Fibroblast of mammary gland (primary cell): ENCODE measurements around the gene ZNF423.

Source experiments
- DNase-seq: peaks from one replicate; pipeline ENCODE4 v3.0.0-alpha.2; 2010; ENCODE audit warnings: low read depth
- H3K4me3 ChIP-seq: 2 replicates; pipeline ENCODE4 v1.5.1; 2011; ENCODE audit warnings: low read depth, mild to moderate bottlenecking, low read length, moderate library complexity; ENCODE audit not compliant: control insufficient read depth
- TF ChIP-seq, protein P1 (sequence below): conservative IDR thresholded peaks from 2 replicates; pipeline ENCODE4 v1.5.1; 2011; ENCODE audit warnings: low read depth, low read length, inconsistent platforms; ENCODE audit not compliant: control insufficient read depth, insufficient read depth

ZNF423 gene

DNA sequence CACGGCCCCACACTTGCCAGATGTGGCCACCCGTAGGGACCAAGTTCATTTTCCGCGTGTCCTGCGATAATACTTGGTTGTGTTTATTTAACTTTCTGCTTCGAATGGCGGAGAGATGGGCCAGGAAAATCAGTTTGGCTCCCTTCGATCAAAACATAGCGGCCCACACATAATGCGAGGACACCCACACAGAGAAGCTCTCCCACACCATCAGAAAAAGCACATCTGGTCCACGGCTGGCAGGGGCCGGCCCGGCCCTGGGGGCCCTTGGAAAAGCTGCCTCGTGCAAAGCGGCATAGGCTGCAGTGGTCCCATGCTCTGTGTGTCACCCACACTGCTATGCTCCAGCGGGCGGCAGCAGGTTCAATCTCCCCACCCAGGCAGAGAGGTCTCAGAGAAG is 46.9 kb downstream of the ZNF423 start:
- DNase-seq: no peak
- no peak overlapping the region for H3K4me3 ChIP-seq
- TF ChIP-seq, protein P1, sequence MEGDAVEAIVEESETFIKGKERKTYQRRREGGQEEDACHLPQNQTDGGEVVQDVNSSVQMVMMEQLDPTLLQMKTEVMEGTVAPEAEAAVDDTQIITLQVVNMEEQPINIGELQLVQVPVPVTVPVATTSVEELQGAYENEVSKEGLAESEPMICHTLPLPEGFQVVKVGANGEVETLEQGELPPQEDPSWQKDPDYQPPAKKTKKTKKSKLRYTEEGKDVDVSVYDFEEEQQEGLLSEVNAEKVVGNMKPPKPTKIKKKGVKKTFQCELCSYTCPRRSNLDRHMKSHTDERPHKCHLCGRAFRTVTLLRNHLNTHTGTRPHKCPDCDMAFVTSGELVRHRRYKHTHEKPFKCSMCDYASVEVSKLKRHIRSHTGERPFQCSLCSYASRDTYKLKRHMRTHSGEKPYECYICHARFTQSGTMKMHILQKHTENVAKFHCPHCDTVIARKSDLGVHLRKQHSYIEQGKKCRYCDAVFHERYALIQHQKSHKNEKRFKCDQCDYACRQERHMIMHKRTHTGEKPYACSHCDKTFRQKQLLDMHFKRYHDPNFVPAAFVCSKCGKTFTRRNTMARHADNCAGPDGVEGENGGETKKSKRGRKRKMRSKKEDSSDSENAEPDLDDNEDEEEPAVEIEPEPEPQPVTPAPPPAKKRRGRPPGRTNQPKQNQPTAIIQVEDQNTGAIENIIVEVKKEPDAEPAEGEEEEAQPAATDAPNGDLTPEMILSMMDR: no peak

DNA sequence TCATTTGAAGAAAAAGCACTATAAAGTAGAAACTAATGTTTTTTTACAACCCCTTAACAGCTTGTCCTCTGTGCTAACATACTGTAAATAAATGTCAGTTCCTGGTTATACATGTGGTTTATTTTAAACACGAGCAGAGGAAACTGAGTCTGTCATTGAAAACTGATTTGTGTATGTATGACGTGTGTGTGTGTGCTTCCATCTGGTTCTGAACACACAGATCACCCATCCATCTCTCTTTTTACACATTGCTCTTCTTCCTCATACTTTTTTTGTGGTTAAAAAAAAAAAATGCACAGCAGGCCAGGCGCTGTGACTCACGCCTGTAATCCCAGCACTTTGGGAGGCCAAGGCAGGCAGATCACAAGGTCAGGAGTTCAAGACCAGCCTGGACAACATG is 49.5 kb downstream of the ZNF423 start:
- DNase-seq: peak; percentile 32
- TF ChIP-seq, protein P1: no peak
- no peak overlapping the region for H3K4me3 ChIP-seq

DNA sequence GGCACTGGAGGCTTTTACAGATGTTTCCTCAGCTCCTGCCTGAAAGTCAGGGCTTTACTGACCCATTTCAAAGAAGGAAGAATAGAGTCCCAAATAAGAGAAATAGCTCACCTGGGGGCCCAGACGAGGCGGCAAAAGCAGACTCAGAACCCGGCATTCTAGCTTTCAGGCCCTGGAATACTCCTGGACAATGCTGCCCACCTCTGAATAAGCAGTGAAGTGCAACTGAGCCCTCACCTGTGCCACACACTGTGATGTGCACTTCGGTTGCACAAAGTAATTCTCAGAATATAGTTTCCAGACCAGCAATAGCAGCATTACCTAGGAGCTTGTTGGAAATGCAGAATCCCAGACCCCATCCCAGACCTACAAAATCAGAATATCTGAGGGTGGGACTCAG is 54.6 kb downstream of the ZNF423 start:
- no peak for DNase-seq
- TF ChIP-seq, protein P1: no peak
- no peak overlapping the region for H3K4me3 ChIP-seq

DNA sequence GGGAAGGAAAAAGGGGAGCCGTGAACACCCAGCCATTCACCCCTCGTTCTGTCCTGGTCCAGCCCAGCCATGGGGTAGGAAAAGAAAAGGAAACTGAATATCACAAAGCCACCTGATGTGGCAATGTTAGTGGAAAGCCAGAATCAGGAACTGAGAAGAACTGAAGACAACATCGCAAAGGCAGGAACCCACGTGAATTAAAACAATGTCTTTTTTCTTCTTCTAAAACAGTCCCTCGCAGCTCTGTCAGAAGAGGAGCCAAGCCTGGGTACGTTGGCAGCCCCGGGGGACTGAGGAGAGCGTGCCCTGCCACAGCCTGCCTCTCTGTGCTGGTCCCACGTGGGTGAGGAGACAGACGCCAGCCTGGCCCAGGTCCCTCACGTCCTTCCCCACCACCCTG is 55.0 kb downstream of the ZNF423 start:
- no peak for DNase-seq
- no peak overlapping the region for H3K4me3 ChIP-seq
- TF ChIP-seq, protein P1: no peak

DNA sequence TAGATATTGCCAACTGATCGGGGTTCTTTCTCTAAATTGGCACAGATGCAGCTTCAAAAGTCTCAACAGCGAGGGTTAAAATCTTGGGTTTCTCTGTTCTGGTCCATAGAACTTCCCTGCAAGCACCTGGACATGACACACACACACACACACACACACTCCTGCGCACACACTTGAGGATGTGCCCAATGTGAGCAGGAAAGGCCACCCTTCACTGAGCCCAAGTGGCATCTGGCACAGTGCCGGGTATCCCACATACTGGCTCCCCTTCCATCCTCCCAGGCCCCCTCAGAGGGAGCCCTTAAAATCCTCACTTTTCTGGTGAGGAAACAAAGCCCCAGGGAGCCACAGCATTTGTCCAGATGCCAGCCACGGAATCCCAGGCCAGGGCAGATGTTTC is 55.5 kb downstream of the ZNF423 start:
- H3K4me3 ChIP-seq: no peak overlapping the region
- TF ChIP-seq, protein P1: no peak
- DNase-seq: no peak

DNA sequence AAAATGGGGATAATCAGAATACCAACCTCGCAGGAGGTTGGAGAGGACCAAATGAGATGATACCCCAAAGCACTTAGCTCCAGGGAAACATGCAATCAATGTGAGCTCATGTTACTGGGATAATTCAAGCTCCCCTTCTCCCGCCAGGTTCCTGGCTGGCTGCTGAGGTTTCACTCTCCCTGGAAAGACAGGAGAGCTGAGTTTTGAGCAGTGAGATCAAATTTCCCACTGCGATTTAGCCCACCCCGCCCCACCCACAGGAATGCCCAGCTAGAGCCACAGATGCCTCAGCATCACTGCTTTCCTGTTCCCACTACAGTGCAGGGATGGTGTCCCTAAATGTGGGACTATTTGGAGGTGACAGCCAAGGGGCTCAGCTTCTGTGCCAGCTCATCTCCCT is 56.7 kb downstream of the ZNF423 start:
- DNase-seq: no peak
- no peak overlapping the region for H3K4me3 ChIP-seq
- TF ChIP-seq, protein P1: no peak

DNA sequence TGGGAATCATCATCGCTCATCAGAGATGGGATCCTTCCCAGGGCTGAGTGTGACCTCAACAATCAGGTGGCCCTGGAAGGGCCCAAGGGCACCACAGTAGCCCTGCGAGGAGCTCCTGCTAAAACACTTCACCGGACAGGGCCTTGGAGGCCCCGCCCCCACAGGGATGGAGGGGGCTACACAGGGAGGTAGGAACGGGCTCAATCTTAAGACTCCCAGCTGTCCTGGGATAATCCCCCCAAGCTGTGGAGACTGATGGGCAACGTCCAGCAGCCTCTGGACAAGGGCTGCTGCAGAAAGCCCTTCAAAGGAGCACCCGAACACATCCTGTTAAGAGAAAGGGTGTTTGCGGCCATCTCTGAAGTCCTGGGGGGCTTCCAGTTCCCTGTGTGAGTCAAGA is 60.4 kb downstream of the ZNF423 start:
- TF ChIP-seq, protein P1: no peak
- DNase-seq: no peak
- no peak overlapping the region for H3K4me3 ChIP-seq
